GM10248 (cell line): ENCODE data around the gene B9D1.

Source experiments
- CTCF ChIA-PET: fragments of 300-600 bp; sonication (Branson Sonifier 250); formaldehyde crosslinking; extraction: SDS; loops from one replicate; lab custom pipeline; 2021; ENCODE audit warnings: antibody characterized with exemption; lab: Yijun Ruan, JAX
- POLR2A ChIA-PET: fragments of 350-650 bp; sonication (Branson Sonifier 250); formaldehyde crosslinking; extraction: SDS; loops from one replicate; lab custom pipeline; 2020; ENCODE audit warnings: antibody characterized with exemption; lab: Yijun Ruan, JAX
- DNase-seq: peaks from one replicate; pipeline ENCODE4 v3.0.0; 2012; ENCODE audit errors: extremely low spot score
- CTCF ChIP-seq: IDR thresholded peaks from 2 replicates; pipeline ENCODE4 v1.5.1; 2012; ENCODE audit warnings: mild to moderate bottlenecking, low read depth; ENCODE audit errors: extremely low read depth, missing control alignments, control extremely low read depth

B9D1 gene

GRCh38 chr17:19401321-19402010 lies 38.9 kb upstream of the B9D1 start:
- DNase-seq, result no peak
- no peak for TF ChIP-seq CTCF
- ChIA-PET CTCF (interaction anchor here (1.1 to 1.8 kb wide), 3 partner anchors 27 to 46 kb away, joined by 3 to 5 read pairs (median 4); partner anchors contain the start of gene B9D1), POLR2A (no interaction called here)

DNA sequence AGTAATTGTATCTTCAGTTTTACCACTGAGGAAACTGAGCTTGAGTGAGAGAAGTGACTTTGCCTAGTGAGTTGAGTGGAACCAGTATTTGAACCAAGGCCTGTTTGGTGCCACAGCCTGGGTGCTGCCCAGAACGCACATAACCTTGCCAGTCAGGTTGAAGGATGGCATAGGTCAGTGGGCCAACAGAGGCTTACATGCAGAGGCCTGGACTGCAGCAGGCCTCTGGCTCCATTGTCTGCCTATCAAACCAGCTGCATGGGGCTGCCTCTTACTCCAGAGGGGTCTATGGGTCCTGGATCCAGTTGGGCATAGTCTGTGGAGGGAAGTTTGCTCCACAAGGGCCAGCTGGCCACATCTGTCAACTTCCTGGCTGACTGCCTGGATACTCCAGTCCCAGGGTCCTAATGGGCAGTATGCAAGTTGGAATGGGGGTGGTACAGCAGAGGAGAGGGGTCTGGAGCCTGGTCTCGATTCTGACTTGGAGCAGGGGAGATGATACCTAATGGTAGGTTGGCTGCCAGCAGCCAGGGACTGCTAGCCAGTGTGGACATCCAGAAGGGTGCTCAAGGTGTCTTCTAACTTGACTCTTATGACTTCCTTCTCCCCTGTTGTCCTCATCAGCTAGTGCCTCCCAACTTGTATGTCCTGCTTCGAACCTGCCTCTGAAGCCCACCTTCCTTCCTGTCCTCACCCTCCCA lies 37.4 kb upstream of the B9D1 start:
- ChIA-PET CTCF (interaction anchor here (0.5 to 1.8 kb wide), 3 partner anchors 26 to 48 kb away, joined by 3 to 5 read pairs (median 3); no protein-coding TSS in a partner anchor), POLR2A (no interaction called here)
- TF ChIP-seq CTCF, result no peak
- DNase-seq, result no peak

DNA sequence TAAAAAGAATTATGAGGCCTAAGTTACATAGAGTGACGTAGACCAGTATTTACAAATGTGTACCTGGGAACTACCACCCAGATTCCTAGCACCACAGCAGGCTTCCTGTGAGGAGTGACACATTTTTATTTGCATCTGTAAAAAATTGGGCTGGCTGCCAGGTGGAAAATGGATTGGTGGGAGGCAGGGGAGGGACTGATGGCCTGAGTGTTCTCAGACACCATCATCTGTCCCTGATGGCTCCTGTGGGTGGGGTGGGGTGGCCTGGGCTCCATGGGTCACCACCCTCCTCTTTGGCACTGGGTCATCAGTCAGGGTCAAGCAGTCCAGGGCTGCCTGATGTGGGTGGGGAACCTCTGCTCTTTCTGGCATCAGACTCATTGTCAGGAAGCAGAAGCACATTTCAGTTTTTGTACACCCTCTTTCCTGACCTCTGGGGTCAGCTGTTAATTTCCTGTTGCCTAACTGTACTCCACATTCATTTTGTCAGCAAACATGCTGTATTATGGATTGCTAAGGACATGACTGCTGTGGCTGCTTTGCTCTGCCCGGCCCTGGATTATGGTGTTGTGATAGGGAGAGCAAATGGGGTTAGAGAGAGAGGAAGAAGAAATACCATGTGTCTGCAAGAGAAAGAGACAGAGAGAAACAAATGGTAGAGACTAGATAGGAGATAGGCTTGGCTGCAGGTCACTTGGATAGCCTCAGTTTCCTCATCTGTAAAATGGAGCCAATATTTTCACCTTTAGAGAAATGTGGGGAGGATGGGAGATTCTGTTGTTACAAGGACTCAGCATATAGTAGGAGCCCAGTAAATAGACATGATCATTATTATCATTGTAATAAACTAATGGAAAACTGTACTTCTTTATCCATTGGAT lies 36.0 kb upstream of the B9D1 start:
- no peak for TF ChIP-seq CTCF
- ChIA-PET CTCF (interaction anchor here (1.5 kb wide), 1 partner anchor 16 kb away, joined by 3 read pairs; no protein-coding TSS in a partner anchor), POLR2A (no interaction called here)
- DNase-seq, result no peak

GRCh38 chr17:19397556-19398041 lies 35.1 kb upstream of the B9D1 start:
- no peak for TF ChIP-seq CTCF
- CTCF ChIA-PET, result interaction anchor here (0.9 to 1.5 kb wide), 2 partner anchors 9 to 17 kb away, joined by 3 read pairs; no protein-coding TSS in a partner anchor
- POLR2A ChIA-PET, result no interaction called here
- DNase-seq, result no peak

DNA sequence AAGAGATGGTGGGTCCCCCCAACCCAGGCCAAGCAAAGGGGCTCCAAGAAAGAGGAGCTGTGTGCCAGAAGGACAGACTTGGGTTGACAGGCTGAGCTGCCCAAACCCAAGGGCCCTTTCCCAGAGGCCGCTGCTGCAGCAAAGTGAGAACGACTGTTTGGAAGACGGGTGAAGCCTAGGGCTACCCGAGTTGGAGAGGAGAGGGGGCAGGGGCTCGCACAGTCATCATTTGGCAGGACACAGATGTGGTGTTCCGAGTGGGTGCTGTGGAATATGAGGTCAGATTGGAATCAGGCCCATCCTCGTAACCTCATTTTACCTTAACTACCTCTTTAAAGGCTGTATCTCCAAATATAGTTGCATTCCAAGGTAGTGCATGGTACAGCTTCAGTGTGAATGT lies 29.8 kb upstream of the B9D1 start:
- TF ChIP-seq CTCF, result no peak
- CTCF ChIA-PET, result interaction anchor here (1.4 to 3.0 kb wide), 2 partner anchors 19 to 30 kb away, joined by 3 to 13 read pairs; partner anchors contain the start of genes B9D1 and RNF112
- POLR2A ChIA-PET, result no interaction called here
- no peak for DNase-seq
